ENCODE data around the gene MAPK11.

MAPK11 gene

GRCh38 chr22:50307890-50308596 lies 37.9 kb upstream of the MAPK11 start:
- DNase-seq (ENCODE audit: low read depth in 2 of 2) = no peak

- no peak for DNase-seq (ENCODE audit: low read depth in 2 of 2)
Measured at GRCh38 chr22:50306753-50307749, 36.9 kb upstream of the MAPK11 start, which contains the start of gene PLXNB2. Gene PLXNB2 (minus strand): TSS chr22:50307646. CDS start chr22:50290584, 17,062 bp downstream.

DNA sequence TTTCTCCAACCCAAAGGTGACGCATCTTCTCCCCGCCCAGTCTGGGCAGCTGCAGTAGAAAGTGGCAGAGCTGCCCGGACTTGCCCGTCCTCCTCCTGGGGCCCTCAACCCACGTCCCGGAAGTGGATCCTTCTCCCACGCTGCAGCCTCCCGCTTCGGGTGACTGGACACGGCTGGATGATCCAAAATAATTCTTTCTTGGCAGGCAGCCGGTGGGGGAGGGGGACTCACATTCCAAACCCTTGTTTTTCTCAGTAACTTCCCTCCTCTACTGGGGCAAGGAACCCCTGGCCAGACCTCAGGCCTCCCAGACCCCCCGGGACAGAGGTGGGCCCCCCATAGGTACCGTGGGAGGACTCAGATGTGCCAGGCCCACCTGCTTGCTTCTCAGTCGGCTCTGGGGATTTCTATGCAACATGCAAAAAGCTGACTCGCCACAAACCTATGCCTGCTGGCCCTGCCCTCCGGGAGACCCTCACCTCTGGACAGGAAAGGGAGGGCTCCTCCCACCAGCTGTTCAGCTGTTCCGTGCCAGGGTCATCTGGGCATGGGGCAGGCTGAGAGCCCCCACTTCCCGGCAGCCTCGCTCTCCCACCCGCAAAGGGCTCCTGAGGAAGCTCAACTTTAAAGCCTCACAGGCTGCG lies 35.9 kb upstream of the MAPK11 start:
- DNase-seq (ENCODE audit: low read depth in 2 of 2) = no peak

DNA sequence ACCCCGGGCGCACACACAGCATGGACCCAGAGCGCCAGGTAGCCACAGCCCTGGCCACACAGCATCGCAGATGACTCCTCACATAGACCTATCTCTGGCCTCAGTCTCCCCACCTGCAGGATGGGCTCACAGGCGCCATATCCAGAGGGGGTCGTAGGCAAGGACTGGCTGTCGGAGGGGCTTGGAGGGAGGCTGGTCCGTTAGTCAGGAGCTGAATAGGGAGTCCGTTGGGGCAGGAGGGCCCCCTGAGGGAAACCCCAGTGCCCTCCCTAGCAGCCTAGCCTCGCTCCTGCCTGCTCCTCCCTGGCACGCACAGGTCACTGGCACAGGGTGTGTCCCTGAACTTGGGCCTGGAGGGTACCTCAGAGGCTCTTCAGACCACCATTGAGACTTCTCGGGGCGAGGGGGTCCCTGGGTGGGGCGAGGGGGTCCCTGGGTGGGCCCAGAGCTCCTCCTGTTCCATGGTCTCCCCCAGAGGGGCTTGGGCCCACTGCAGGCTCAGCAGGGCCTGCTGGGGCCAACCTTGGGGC lies 35.3 kb upstream of the MAPK11 start:
- DNase-seq (ENCODE audit: low read depth in 2 of 2) = no peak

DNA sequence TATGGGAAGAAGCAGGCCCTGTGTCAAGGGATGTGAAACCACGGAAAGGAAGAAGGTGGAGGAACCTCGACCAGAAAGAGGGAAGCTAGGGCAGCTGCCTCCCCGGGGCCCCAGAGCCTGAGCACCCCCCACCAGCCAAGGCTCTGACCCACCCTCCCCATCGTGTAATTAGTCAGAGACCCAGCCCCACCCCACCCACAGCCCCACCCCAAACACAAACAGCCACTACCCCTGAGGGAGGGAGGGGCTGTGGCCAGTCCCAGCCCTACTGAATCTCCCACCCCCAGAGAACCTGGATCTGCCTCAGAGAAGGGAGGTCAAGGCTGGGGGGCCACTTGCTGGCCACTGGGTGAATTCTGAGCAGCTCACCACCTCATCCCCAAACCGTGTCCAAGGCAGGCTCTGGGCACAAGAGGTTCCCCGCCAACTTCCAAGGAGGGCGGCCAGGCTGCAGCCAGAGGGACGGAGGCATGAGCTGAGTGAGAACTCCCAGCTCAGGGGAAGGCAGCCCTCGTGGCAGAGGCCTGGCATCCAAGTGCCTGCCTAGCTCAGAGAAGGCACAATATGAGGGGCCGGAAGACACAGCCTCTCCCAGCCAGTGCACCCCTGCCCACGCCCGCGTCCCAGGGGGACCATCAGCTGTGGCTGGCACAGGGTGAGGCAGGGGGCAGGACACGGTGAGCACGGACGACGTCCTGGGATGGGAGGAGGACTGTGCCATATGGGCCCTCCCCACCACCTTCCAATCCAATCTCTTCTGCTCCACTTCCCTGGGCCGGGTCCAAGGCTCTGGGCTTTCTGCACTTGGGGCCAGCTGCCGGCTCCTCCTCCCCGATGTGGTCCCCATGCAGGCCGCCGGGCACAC lies 34.6 kb upstream of the MAPK11 start:
- no peak for DNase-seq (ENCODE audit: low read depth in 2 of 2)

DNA sequence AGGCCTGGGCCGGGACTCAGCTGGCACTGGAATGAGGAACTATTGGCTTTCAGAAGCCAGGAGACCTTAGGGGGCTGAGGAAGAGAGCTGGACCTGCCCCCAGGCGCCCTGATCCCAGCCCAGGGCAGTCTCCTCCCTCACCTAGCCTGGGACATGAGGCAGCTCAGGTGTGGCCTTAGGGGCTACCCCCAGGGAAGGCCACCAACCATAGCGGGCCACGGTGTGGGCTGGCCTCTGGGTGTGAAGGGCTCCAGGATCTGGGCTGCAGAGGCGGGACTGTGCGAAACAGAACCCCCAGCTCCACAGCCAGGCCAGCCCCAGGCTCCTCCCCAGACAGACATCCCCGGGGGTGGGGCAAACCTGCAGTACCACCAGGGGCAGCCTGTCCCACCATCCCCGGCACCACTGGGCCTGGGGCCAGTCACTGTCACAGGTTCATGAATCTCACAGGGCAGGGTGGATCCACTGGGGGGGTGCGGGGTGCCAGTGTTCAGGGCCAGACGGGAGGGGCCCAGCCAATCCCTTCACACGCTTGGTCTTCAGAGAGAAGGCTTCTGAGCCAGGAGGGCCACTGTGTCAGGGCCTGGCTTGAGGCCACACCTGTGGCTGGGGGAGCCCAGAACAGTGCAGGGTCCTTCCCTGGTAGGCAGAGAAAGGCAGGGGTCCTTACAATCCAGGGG lies 33.8 kb upstream of the MAPK11 start:
- no peak for DNase-seq (ENCODE audit: low read depth in 2 of 2)

- DNase-seq (ENCODE audit: low read depth in 2 of 2) = no peak
Measured at GRCh38 chr22:50303515-50303847, 33.3 kb upstream of the MAPK11 start.

DNA sequence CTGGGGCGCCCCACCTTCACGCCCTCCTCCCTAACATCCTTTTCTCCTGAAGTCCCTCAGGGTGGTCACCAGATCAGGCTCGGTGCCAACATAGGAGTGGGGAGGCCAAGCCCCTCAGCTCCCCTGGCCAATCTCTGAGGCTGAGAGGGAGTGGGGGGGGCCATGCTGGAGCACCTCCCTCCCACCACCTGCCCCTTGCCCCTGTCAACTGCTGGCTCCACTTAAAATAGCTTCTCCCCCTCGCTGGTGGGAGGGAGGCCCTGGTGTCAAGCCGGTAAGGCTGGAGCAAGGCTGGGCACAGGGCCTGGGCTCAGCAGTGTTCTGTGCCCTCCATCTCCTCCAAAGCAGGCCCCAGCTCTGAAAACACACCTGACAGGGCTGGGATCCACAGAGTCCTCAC lies 32.4 kb upstream of the MAPK11 start:
- DNase-seq (ENCODE audit: low read depth in 2 of 2) = no peak

DNA sequence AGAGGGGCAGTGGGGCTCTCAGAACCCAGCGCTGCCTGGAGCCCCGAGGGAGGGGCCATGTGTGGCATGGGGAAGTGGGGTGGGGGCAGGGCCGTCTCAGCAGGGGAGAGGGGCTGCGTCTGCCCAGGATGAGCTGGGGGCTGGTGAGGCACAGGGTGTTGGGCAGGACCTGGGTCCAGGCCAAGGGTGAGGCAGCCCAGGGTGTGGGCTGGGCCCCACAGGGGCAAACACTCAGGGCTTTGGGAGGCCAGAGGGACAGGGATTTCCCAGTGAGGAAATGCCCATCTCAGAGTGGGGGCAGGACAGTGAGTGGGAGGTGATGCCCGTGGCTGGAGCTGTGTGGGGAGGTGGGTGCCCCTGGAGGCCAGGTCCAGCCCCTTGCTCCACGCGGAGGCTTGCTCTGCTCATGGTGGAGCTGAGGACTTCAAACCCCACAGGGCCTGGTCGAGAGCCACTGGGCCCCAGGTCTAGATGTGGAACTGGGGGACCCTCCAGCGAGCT lies 31.9 kb upstream of the MAPK11 start:
- no peak for DNase-seq (ENCODE audit: low read depth in 2 of 2)

DNA sequence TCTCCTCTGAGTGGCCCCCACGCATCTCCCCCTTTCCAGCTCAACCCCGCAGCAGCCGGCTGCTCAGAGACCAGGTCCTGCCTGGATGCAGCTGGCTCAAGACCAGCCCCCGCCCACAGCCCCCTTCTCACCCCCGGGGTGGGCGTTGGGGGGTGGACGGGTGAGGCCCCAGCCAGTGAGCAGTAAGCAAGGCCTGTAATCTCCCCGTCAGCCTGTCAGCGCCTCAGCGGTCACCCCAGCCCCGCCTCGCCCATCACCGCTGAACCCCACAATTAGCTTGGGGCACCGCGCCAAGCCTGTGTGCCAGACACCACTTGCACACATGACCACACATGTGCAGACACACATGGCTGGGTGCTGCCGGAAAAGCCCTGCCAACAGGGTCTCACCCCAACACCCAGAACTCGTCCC lies 31.4 kb upstream of the MAPK11 start:
- DNase-seq (ENCODE audit: low read depth in 2 of 2) = no peak

DNA sequence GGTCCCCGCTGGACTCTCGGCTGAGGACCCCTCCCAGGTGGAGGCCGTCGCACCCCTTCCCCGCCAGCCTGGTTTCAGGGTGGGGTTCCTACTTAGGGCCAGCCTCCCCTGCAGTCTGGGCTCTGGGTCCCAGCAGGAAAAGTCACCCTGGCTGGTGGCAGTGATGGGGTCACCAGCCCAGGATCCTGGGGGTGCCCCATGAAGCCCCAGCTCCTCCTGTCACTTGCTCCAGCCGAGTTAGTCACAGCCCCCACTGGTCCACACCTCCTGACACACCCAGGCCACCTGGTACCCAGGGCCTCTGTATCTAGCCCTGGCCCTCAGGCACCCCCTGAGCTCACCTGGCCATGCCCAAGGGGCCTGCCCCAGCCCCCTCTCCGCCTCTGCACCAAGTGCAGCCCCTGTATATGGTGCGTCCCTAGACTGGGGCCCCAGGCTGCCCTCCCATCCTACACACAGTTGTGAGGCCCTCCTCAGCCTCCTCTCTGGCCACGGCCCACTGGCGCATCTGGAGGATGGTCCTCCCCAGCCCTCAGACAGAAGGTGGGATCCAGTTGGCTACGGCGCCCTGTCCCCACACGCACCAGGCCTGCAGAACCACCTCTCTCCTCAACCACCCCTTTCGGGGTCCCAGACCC lies 30.6 kb upstream of the MAPK11 start:
- DNase-seq (ENCODE audit: low read depth in 2 of 2) = no peak

- DNase-seq (ENCODE audit: low read depth in 2 of 2) = no peak
Measured at GRCh38 chr22:50299785-50300619, 29.8 kb upstream of the MAPK11 start.

GRCh38 chr22:50298937-50299784 lies 29.0 kb upstream of the MAPK11 start:
- DNase-seq (ENCODE audit: low read depth in 2 of 2) = no peak

DNA sequence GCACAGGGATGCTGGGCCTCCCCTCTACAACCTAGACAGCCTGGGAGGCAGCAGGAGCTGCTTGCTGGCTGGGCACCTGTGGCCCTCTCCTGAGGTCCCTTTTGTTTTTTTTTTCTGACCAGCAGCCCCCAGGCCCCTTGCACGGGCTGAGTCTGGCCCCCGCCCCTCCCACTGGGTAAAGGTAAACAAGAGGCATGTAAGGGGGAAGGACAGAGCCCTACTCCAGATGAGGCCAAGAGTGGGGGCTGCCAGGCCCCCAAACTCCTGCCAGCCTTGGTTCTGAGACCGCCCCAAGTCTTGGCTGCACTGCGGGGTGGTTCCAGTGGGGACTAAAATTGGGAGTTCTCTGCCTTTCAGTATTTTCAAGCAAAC lies 28.1 kb upstream of the MAPK11 start:
- DNase-seq (ENCODE audit: low read depth in 2 of 2) = no peak

DNA sequence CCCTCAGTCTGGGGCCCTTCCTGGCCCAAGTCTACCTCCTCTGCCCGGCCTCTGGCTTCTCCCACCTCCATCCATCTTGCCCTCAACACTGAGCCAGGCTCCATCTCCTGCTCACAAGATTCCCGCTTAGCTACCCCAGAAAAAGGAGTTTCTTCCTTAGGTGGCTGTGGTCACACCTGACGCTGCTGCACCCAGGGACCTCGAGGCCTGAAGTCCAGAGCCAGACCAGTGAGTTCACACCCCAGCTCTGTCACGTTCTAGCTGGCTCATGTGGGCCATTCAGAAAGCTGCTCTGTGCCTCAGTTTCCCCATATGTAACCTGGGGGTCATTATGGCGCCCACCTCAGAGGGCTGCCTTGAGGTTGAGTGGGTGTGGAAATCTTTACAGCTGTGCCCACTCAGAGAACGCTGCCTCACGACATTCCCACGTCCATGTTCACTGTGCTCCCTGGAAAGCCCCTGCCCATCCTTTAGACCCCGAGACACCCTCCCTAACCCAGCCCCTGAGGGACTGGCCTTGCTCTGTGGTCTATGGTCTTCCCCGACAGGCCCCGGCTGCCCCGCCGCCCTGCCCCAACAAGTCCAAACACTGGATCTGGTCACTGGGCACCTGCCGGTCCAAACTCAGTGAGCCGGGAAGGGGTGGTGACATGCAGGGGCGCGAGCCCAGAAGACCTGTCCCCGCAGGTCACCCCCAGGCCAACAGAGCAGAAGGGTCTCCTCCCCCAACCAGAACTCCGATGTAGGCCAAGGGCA lies 27.5 kb upstream of the MAPK11 start:
- no peak for DNase-seq (ENCODE audit: low read depth in 2 of 2)

GRCh38 chr22:50296658-50297490 lies 26.7 kb upstream of the MAPK11 start:
- no peak for DNase-seq (ENCODE audit: low read depth in 2 of 2)

DNA sequence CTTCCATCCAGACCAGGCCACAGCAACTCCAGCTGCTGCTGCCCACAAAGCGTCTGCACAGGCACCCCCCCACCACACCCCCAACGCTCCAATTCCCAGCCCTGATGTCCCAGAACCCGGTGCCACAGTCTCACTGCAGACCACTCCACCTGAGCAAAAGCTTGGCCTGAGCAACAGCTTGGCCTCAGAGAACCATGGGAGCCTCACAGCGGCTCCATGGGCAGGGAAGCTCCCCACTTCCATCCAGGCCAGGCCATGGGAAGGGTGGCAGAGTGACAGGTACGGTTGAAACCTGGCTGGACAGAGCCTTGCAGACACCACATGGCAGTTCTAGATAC lies 24.1 kb upstream of the MAPK11 start:
- DNase-seq (ENCODE audit: low read depth in 2 of 2) = no peak
